K562 (cell line): ENCODE measurements around the gene ILF2. TPM values are rescaled to one million over a fixed set of nuclear protein-coding genes. Genes with fewer than 3 reads are reported as not detected.

Experiments used
- ATF3 ChIP-seq, 2 experiments: fragments of 450-650 bp in 1 of 2; sonication (generic) in 1 of 2; formaldehyde crosslinking in 1 of 2; IDR thresholded peaks in 1 of 2; conservative IDR thresholded peaks in 1 of 2; 2 replicates each; pipeline versions ENCODE4 v1.6.1 to v1.8.1; 2016 to 2023; ENCODE audit warnings: mild to moderate bottlenecking in 2 of 2, moderate library complexity in 2 of 2, inconsistent platforms in 1 of 2, missing genetic modification reagents in 1 of 2
- CCNT2 ChIP-seq: IDR thresholded peaks from 2 replicates; pipeline ENCODE4 v1.6.1; 2011; ENCODE audit warnings: borderline replicate concordance, low read depth, mild to moderate bottlenecking, moderate library complexity, mixed read lengths, low read length; ENCODE audit not compliant: insufficient read length; ENCODE audit errors: extremely low read depth
- E2F3 ChIP-seq: fragments of 250-450 bp; sonication (Bioruptor Pico); IDR thresholded peaks from 2 replicates; pipeline ENCODE4 v1.4.0; 2020; ENCODE audit warnings: mild to moderate bottlenecking
- FIP1L1 ChIP-seq: fragments of 200-400 bp; formaldehyde crosslinking; IDR thresholded peaks from 2 replicates; pipeline ENCODE4 v1.6.1; 2018; ENCODE audit warnings: mild to moderate bottlenecking, low read depth, low read length; ENCODE audit not compliant: poor library complexity, severe bottlenecking
- GATAD2A ChIP-seq: fragments of 450-650 bp; IDR thresholded peaks from 2 replicates; pipeline ENCODE4 v1.6.1; 2017
- GTF2A2 ChIP-seq: IDR thresholded peaks from 2 replicates; pipeline ENCODE4 v1.6.1; 2016; ENCODE audit warnings: mild to moderate bottlenecking, missing genetic modification characterization, missing compliant biosample characterization
- GTF2F1 ChIP-seq: IDR thresholded peaks from 2 replicates; pipeline ENCODE4 v1.6.1; 2011; ENCODE audit warnings: low read depth, low read length, improper control_type of control experiment
- HNRNPH1 ChIP-seq: fragments of 200-400 bp; formaldehyde crosslinking; optimal IDR thresholded peaks from 2 replicates; pipeline ENCODE3; 2017; ENCODE audit warnings: low read depth, mild to moderate bottlenecking, low read length, moderate library complexity
- MIER1 ChIP-seq: fragments of 450-650 bp; IDR thresholded peaks from 2 replicates; pipeline ENCODE4 v1.6.1; 2016; ENCODE audit warnings: antibody characterized with exemption, mild to moderate bottlenecking, low read depth
- MYNN ChIP-seq, 2 experiments: sonication (generic); formaldehyde crosslinking in 1 of 2; IDR thresholded peaks; 2 replicates each; pipeline versions ENCODE4 v1.5.0 to v1.6.1; 2016 to 2020; ENCODE audit warnings: antibody characterized with exemption in 1 of 2, missing genetic modification reagents in 1 of 2
- NCOA4 ChIP-seq: fragments of 450-650 bp; IDR thresholded peaks from 2 replicates; pipeline ENCODE4 v1.6.1; 2018; ENCODE audit warnings: mild to moderate bottlenecking; ENCODE audit not compliant: partially characterized antibody
- PHB ChIP-seq: fragments of 250-450 bp; sonication (Bioruptor Pico); IDR thresholded peaks from 2 replicates; pipeline ENCODE4 v1.5.0; 2021
- POLR2B ChIP-seq: fragments of 450-650 bp; IDR thresholded peaks from 2 replicates; pipeline ENCODE4 v1.6.1; 2018; ENCODE audit warnings: low read depth; ENCODE audit not compliant: partially characterized antibody
- RBM25 ChIP-seq: fragments of 200-400 bp; formaldehyde crosslinking; IDR thresholded peaks from 2 replicates; pipeline ENCODE4 v1.6.1; 2018; ENCODE audit warnings: low read length, low read depth, moderate library complexity; ENCODE audit not compliant: severe bottlenecking
- RBM34 ChIP-seq: fragments of 200-400 bp; formaldehyde crosslinking; IDR thresholded peaks from 2 replicates; pipeline ENCODE4 v1.6.1; 2018; ENCODE audit warnings: low read length, borderline replicate concordance; ENCODE audit not compliant: insufficient read depth
- RHOXF2B ChIP-seq: fragments of 250-450 bp; sonication (Bioruptor Pico); conservative IDR thresholded peaks from 2 replicates; pipeline ENCODE4 v1.5.1; 2021
- RNF2 ChIP-seq: sonication (generic); IDR thresholded peaks from 2 replicates; pipeline ENCODE4 v1.6.1; 2016
- TFE3 ChIP-seq: fragments of 450-650 bp; formaldehyde crosslinking; IDR thresholded peaks from 2 replicates; pipeline ENCODE4 v1.4.0; 2020; ENCODE audit warnings: mild to moderate bottlenecking, mixed read lengths
- YBX1 ChIP-seq: fragments of 450-650 bp; IDR thresholded peaks from 2 replicates; pipeline ENCODE4 v1.7.1; 2016; ENCODE audit warnings: mild to moderate bottlenecking
- ZC3H8 ChIP-seq: fragments of 450-650 bp; IDR thresholded peaks from 2 replicates; pipeline ENCODE4 v1.6.1; 2017
- ZFP91 ChIP-seq: sonication (generic); formaldehyde crosslinking; IDR thresholded peaks from 2 replicates; pipeline ENCODE4 v1.8.0; 2022; ENCODE audit warnings: mild to moderate bottlenecking, missing genetic modification reagents
- ZFPM2 ChIP-seq: fragments of 250-450 bp; sonication (Bioruptor Pico); IDR thresholded peaks from 2 replicates; pipeline ENCODE4 v1.5.1; 2022; ENCODE audit warnings: mild to moderate bottlenecking
- ZNF57 ChIP-seq: fragments of 450-650 bp; formaldehyde crosslinking; IDR thresholded peaks from 2 replicates; pipeline ENCODE4 v1.4.0; 2020; ENCODE audit warnings: mild to moderate bottlenecking, moderate library complexity
- ZNF668 ChIP-seq: fragments of 250-450 bp; sonication (Bioruptor Pico); IDR thresholded peaks from 2 replicates; pipeline ENCODE4 v1.8.0; 2022; ENCODE audit warnings: mild to moderate bottlenecking, inconsistent platforms
- ZNF766 ChIP-seq: fragments of 200-800 bp; sonication (Bioruptor generic); conservative IDR thresholded peaks from 2 replicates; pipeline ENCODE4 v1.6.1; 2016; ENCODE audit warnings: missing genetic modification characterization, missing compliant biosample characterization
- ZNF778 ChIP-seq: fragments of 450-650 bp; formaldehyde crosslinking; IDR thresholded peaks from 2 replicates; pipeline ENCODE4 v1.4.0; 2020; ENCODE audit warnings: mild to moderate bottlenecking, moderate library complexity
- ZNF79 ChIP-seq: fragments of 250-450 bp; sonication (Bioruptor Pico); IDR thresholded peaks from 2 replicates; pipeline ENCODE4 v1.4.0; 2020; ENCODE audit warnings: low read depth, mild to moderate bottlenecking, moderate library complexity
- polyA plus RNA-seq, 8 experiments: library from polyadenylated mRNA; depleted of rRNA in 4 of 8; stranded (reverse) in 5 of 8; unstranded in 3 of 8; fragments of >200 nt; fragmentation: Nextera tagmentation in 2 of 8; fragmentation: Illumina TruSeq in 1 of 8; extraction: Ambion mirVana in 2 of 8; extraction: Trizol in 1 of 8; gene quantifications; 2 replicates each; pipeline versions ENCODE4 v1.2.1 to v1.2.3, GENCODE V29; 2011 to 2014; ENCODE audit warnings: inconsistent platforms in 1 of 8, missing spikeins in 1 of 8
- total RNA-seq, 7 experiments: library from RNA; depleted of rRNA in 6 of 7; stranded (reverse); fragments of >200 nt in 6 of 7; fragmentation: Illumina TruSeq in 2 of 7; extraction: Trizol in 2 of 7; gene quantifications; 2 replicates each; pipeline versions ENCODE4 v1.2.1 to v1.2.3, GENCODE V29; 2011 to 2021; ENCODE audit warnings: low replicate concordance in 1 of 7

ILF2 gene
- total and polyA plus RNA-seq, 9 of the 15 experiments (the other 6 are each of a cell fraction or from before 2014, with no cell fraction given) = 282 to 726 (median 474) TPM

- TF ChIP-seq ZNF668 (CRISPR knock-in tag) (no peak), MIER1 (no peak), GTF2F1 (peak; percentile 24; the same call in 1 of the 2 replicates), GTF2A2 (tag) (no peak), CCNT2 (no peak), ZC3H8 (no peak), ATF3 (IDR thresholded peaks at IDR 0.05) (0 out of 2 replicates have a peak, but pooled peaks have one; percentile 28), ATF3 (CRISPR knock-in tag; conservative IDR thresholded peaks at IDR 0.05) (peak; percentile 65), ZNF766 (CRISPR knock-in tag) (no peak), MYNN (IDR thresholded peaks at IDR 0.05) (no peak), MYNN (CRISPR knock-in tag; IDR thresholded peaks at IDR 0.05) (no peak), RNF2 (no peak; the same call in 1 of the 2 replicates), GATAD2A (no peak), RBM25 (peak; percentile 96), YBX1 (no peak), E2F3 (CRISPR knock-in tag) (no peak), ZFPM2 (CRISPR knock-in tag) (no peak), HNRNPH1 (no peak), POLR2B (peak; percentile 93), NCOA4 (no peak), PHB (CRISPR knock-in tag) (no peak), ZNF79 (CRISPR knock-in tag) (no peak), TFE3 (CRISPR knock-in tag) (no peak), ZNF778 (no peak), RBM34 (no peak), FIP1L1 (no peak), ZNF57 (no peak), ZFP91 (CRISPR knock-in tag) (no peak), RHOXF2B (no peak)
Observed at GRCh38 chr1:153670859-153671627, at the start of gene ILF2 (continued).
